ENCODE measurements around the gene PCSK4. TPM values are rescaled to one million over a fixed set of nuclear protein-coding genes. Genes with fewer than 3 reads are reported as not detected.
"Not testable (repeated sequence)": the region's sequence is repeated elsewhere in the genome, so short reads cannot be mapped to it uniquely, and the experiment has no call there.

The PCSK4 gene
- total RNA-seq, 1 experiment from 2014 or later, result 18.6 TPM

- ChIA-PET POLR2A (ENCODE audit: unreplicated experiment) (no interaction called here), CTCF (no interaction called here)
- DNase-seq, result no peak
- peaks cover 40% of the 10 kb centered on the region for H3K79me2 ChIP-seq (ENCODE audit: low read depth)
- no peaks in the 10 kb centered on the region for H3K9me2 ChIP-seq (ENCODE audit: insufficient read depth)
- peaks cover 10% of the 10 kb centered on the region for H3K36me3 ChIP-seq (ENCODE audit: low read depth)
- no peaks in the 10 kb centered on the region for H3K27me3 ChIP-seq (ENCODE audit: insufficient read depth, low read depth)
- peaks cover 39% of the 10 kb centered on the region for H4K20me1 ChIP-seq (ENCODE audit: insufficient read depth)
- H3K9me3 ChIP-seq (ENCODE audit: insufficient read depth, low read depth), result no peaks in the 10 kb centered on the region
- TF ChIP-seq, protein P1, sequence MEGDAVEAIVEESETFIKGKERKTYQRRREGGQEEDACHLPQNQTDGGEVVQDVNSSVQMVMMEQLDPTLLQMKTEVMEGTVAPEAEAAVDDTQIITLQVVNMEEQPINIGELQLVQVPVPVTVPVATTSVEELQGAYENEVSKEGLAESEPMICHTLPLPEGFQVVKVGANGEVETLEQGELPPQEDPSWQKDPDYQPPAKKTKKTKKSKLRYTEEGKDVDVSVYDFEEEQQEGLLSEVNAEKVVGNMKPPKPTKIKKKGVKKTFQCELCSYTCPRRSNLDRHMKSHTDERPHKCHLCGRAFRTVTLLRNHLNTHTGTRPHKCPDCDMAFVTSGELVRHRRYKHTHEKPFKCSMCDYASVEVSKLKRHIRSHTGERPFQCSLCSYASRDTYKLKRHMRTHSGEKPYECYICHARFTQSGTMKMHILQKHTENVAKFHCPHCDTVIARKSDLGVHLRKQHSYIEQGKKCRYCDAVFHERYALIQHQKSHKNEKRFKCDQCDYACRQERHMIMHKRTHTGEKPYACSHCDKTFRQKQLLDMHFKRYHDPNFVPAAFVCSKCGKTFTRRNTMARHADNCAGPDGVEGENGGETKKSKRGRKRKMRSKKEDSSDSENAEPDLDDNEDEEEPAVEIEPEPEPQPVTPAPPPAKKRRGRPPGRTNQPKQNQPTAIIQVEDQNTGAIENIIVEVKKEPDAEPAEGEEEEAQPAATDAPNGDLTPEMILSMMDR (conservative IDR thresholded peaks at IDR 0.05), result no peak
- no peak for TF ChIP-seq EZH2 (IDR thresholded peaks at IDR 0.05; ENCODE audit: low read depth)
- H3F3A ChIP-seq (ENCODE audit: insufficient read depth, low read depth), result peaks cover 65% of the 10 kb centered on the region
- H3K27ac ChIP-seq, result no peak overlapping the region; the same call in 1 of the 2 replicates
- no peak overlapping the region for H3K4me3 ChIP-seq
- peaks cover 19% of the 10 kb centered on the region for H3K4me1 ChIP-seq (replicated peaks; ENCODE audit: insufficient read depth)
- no peak overlapping the region for H2AFZ ChIP-seq
- H3K4me2 ChIP-seq, result no peak overlapping the region
- intact Hi-C loops (cut with micrococcal nuclease; ENCODE audit: unreplicated experiment), result no loop called here
- no TSS peak for BruUV-seq (replicated peaks)
Observed at GRCh38 chr19:1441677-1442438, 48.3 kb downstream of the PCSK4 start.

- peaks cover 72% of the 10 kb centered on the region for H3F3A ChIP-seq (ENCODE audit: insufficient read depth, low read depth)
- H4K20me1 ChIP-seq (ENCODE audit: insufficient read depth), result peaks cover 39% of the 10 kb centered on the region
- DNase-seq, result no peak
- H3K27ac ChIP-seq, result no peak overlapping the region; the same call in 1 of the 2 replicates
- ChIA-PET CTCF (no interaction called here), POLR2A (ENCODE audit: unreplicated experiment) (no interaction called here)
- peak overlapping the region; percentile 90; the same call in 1 of the 2 replicates for H3K4me2 ChIP-seq
- peaks cover 19% of the 10 kb centered on the region for H3K4me1 ChIP-seq (replicated peaks; ENCODE audit: insufficient read depth)
- peak overlapping the region; percentile 76; the same call in 1 of the 2 replicates for H3K4me3 ChIP-seq
- BruUV-seq (replicated peaks), result no TSS peak
- no peaks in the 10 kb centered on the region for H3K27me3 ChIP-seq (ENCODE audit: insufficient read depth, low read depth)
- peaks cover 10% of the 10 kb centered on the region for H3K36me3 ChIP-seq (ENCODE audit: low read depth)
- no peak for TF ChIP-seq EZH2 (IDR thresholded peaks at IDR 0.05; ENCODE audit: low read depth)
- TF ChIP-seq, protein P1 (conservative IDR thresholded peaks at IDR 0.05), result no peak
- H2AFZ ChIP-seq, result no peak overlapping the region
- no peaks in the 10 kb centered on the region for H3K9me2 ChIP-seq (ENCODE audit: insufficient read depth)
- no peaks in the 10 kb centered on the region for H3K9me3 ChIP-seq (ENCODE audit: insufficient read depth, low read depth)
- intact Hi-C loops (cut with micrococcal nuclease; ENCODE audit: unreplicated experiment), result no loop called here
- H3K79me2 ChIP-seq (ENCODE audit: low read depth), result peaks cover 40% of the 10 kb centered on the region
Observed at GRCh38 chr19:1441022-1441426, 49.1 kb downstream of the PCSK4 start.

GRCh38 chr19:1440418-1440801, 49.7 kb downstream of the PCSK4 start:
- no peak for DNase-seq
- TF ChIP-seq EZH2 (IDR thresholded peaks at IDR 0.05; ENCODE audit: low read depth), result no peak
- TF ChIP-seq, protein P1 (conservative IDR thresholded peaks at IDR 0.05), result no peak
- Histone ChIP-seq H3K4me1 (replicated peaks; ENCODE audit: insufficient read depth) (peaks cover 19% of the 10 kb centered on the region), H3K4me3 (peak overlapping the region; percentile 76; the same call in 1 of the 2 replicates), H3K27me3 (ENCODE audit: insufficient read depth, low read depth) (no peaks in the 10 kb centered on the region), H3K79me2 (ENCODE audit: low read depth) (peaks cover 40% of the 10 kb centered on the region), H2AFZ (no peak overlapping the region), H4K20me1 (ENCODE audit: insufficient read depth) (peaks cover 39% of the 10 kb centered on the region), H3F3A (ENCODE audit: insufficient read depth, low read depth) (peaks cover 78% of the 10 kb centered on the region), H3K27ac (no peak overlapping the region; the same call in 1 of the 2 replicates), H3K9me2 (ENCODE audit: insufficient read depth) (no peaks in the 10 kb centered on the region), H3K4me2 (peak overlapping the region; percentile 90), H3K9me3 (ENCODE audit: insufficient read depth, low read depth) (no peaks in the 10 kb centered on the region), H3K36me3 (ENCODE audit: low read depth) (peaks cover 10% of the 10 kb centered on the region)
- intact Hi-C loops (cut with micrococcal nuclease; ENCODE audit: unreplicated experiment), result no loop called here
- ChIA-PET CTCF (no interaction called here), POLR2A (ENCODE audit: unreplicated experiment) (no interaction called here)
- no TSS peak for BruUV-seq (replicated peaks)

DNA sequence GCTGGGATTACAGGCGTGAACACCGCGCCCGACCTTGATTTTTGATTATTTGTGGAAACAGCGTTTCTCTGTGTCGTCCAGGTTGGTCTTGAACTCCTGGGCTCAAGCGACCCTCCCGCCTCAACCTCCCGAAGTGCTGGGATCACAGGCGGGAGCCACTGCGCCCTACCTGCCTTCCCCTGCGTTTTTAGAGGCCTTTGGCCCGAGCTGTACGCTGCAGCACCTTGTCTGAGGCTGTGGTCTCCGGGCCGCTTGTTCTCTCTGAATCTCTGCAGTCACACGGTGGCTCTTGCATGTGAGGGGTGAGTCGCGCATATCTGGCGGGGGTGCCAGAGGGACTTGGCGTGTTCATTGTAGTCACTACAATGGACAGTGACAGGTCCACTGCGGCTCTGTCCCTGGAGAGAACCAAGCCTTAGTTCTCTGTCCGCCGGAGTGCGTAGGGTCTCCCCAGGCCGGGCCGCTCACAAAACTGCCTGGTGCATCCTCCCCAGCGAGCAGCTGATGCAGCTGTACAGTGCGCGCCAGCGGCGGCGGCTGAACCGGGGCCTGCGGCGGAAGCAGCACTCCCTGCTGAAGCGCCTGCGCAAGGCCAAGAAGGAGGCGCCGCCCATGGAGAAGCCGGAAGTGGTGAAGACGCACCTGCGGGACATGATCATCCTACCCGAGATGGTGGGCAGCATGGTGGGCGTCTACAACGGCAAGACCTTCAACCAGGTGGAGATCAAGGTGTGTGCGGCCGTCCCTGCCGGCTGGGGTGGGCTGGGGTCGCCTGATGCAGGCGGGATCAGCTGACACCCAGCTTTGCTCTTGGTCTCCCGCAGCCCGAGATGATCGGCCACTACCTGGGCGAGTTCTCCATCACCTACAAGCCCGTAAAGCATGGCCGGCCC, 50.4 kb downstream of the PCSK4 start:
- CTCF ChIA-PET; H3K27me3 ChIP-seq (ENCODE audit: insufficient read depth, low read depth); DNase-seq; POLR2A ChIA-PET (ENCODE audit: unreplicated experiment); H3K9me2 ChIP-seq (ENCODE audit: insufficient read depth); intact Hi-C loops (cut with micrococcal nuclease; ENCODE audit: unreplicated experiment); H3K36me3 ChIP-seq (ENCODE audit: low read depth); H2AFZ ChIP-seq; H3K9me3 ChIP-seq (ENCODE audit: insufficient read depth, low read depth); BruUV-seq (replicated peaks): not testable (repeated sequence)
- H3K79me2 ChIP-seq (ENCODE audit: low read depth), result peaks cover 40% of the 10 kb centered on the region
- peaks cover 39% of the 10 kb centered on the region for H4K20me1 ChIP-seq (ENCODE audit: insufficient read depth)
- peak overlapping the region; percentile 89; the same call in 1 of the 2 replicates for H3K27ac ChIP-seq
- peaks cover 79% of the 10 kb centered on the region for H3F3A ChIP-seq (ENCODE audit: insufficient read depth, low read depth)
- peaks cover 19% of the 10 kb centered on the region for H3K4me1 ChIP-seq (replicated peaks; ENCODE audit: insufficient read depth)
- H3K4me3 ChIP-seq, result peak overlapping the region; percentile 76
- peak overlapping the region; percentile 90 for H3K4me2 ChIP-seq
